ENCODE results near the gene SDCCAG8.

GRCh38 chr1:243461700-243462099 is 205.9 kb downstream of the SDCCAG8 start:
- TF ChIP-seq, protein P1, sequence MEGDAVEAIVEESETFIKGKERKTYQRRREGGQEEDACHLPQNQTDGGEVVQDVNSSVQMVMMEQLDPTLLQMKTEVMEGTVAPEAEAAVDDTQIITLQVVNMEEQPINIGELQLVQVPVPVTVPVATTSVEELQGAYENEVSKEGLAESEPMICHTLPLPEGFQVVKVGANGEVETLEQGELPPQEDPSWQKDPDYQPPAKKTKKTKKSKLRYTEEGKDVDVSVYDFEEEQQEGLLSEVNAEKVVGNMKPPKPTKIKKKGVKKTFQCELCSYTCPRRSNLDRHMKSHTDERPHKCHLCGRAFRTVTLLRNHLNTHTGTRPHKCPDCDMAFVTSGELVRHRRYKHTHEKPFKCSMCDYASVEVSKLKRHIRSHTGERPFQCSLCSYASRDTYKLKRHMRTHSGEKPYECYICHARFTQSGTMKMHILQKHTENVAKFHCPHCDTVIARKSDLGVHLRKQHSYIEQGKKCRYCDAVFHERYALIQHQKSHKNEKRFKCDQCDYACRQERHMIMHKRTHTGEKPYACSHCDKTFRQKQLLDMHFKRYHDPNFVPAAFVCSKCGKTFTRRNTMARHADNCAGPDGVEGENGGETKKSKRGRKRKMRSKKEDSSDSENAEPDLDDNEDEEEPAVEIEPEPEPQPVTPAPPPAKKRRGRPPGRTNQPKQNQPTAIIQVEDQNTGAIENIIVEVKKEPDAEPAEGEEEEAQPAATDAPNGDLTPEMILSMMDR (IDR thresholded peaks at IDR 0.05 in 8 of 11, conservative IDR thresholded peaks at IDR 0.05 in 3 of 11): no peak
- TF ChIP-seq POLR2AphosphoS5 (IDR thresholded peaks at IDR 0.05): no peak

All from spleen (tissue), 7 donors.